Mammary epithelial cell (primary cell): Measurements from ENCODE around the gene PIP4K2A.

Experiments
- EZH2 ChIP-seq: IDR thresholded peaks from 2 replicates; pipeline ENCODE4 v1.6.1; 2012; ENCODE audit warnings: low read length, inconsistent platforms, borderline replicate concordance
- TF ChIP-seq, protein P1 (sequence below), 2 donors: IDR thresholded peaks in 1 of 2; conservative IDR thresholded peaks in 1 of 2; 2 replicates each; pipeline ENCODE4 v1.5.1; 2011 to 2012; ENCODE audit warnings: inconsistent platforms in 2 of 2, low read length in 2 of 2, mild to moderate bottlenecking in 2 of 2, control low read depth in 1 of 2, low read depth in 1 of 2; ENCODE audit not compliant: insufficient read depth in 1 of 2; ENCODE audit errors: extremely low read depth in 1 of 2

DNA sequence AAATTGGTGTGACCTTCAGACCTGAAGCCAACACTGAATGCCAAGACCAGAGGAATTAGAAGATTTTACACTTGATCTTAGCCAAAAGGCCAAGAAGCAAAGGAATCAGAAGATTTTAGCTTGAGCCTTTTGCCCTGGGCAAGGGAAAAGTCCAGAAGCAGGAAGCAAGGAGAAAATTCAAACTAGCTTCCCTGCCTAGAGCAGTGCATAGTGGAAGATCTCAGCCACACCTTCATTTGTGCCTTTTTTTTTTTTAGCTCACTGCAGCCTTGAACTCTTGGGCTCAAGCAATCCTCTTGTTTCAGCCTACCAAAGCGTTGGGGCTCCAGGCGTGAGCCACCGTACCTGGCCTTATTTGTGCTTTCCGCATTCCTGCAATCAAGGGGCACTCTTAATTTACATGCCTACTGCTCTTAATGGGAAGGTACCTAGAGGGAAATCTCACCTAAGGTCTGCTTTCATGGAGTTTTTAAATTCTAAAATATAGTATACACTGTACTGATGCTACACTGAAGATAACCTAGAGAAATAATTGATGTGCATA is 8.3 kb upstream of the PIP4K2A start:
- TF ChIP-seq, protein P1, sequence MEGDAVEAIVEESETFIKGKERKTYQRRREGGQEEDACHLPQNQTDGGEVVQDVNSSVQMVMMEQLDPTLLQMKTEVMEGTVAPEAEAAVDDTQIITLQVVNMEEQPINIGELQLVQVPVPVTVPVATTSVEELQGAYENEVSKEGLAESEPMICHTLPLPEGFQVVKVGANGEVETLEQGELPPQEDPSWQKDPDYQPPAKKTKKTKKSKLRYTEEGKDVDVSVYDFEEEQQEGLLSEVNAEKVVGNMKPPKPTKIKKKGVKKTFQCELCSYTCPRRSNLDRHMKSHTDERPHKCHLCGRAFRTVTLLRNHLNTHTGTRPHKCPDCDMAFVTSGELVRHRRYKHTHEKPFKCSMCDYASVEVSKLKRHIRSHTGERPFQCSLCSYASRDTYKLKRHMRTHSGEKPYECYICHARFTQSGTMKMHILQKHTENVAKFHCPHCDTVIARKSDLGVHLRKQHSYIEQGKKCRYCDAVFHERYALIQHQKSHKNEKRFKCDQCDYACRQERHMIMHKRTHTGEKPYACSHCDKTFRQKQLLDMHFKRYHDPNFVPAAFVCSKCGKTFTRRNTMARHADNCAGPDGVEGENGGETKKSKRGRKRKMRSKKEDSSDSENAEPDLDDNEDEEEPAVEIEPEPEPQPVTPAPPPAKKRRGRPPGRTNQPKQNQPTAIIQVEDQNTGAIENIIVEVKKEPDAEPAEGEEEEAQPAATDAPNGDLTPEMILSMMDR (conservative IDR thresholded peaks at IDR 0.05 in 1 of 2, IDR thresholded peaks at IDR 0.05 in 1 of 2; ENCODE audit: extremely low read depth in 1 of 2, insufficient read depth in 1 of 2, low read depth in 1 of 2, low read length in 2 of 2) = no peak
- TF ChIP-seq EZH2 = no peak
